Tibial nerve (tissue), 4 donors: Measurements from ENCODE around the gene LSS. TPM values are rescaled to one million over a fixed set of nuclear protein-coding genes. Genes with fewer than 3 reads are reported as not detected.

Experiments
- DNase-seq, 2 donors: peaks; one replicate each; pipeline ENCODE4 v3.0.0-alpha.2; 2019; ENCODE audit warnings: low spot score in 2 of 2
- H3K27ac ChIP-seq, 4 donors: fragments of 200-600 bp; sonication (generic) in 3 of 4; one replicate each; pipeline ENCODE4 v1.5.1; 2017 to 2019; ENCODE audit warnings: mild to moderate bottlenecking in 1 of 4
- H3K27me3 ChIP-seq, 2 donors: fragments of 200-600 bp; sonication (generic) in 1 of 2; one replicate each; pipeline versions ENCODE4 v1.5.1 to v1.6.0; 2017 to 2019
- H3K36me3 ChIP-seq, 3 donors: fragments of 200-600 bp; sonication (generic); one replicate each; pipeline ENCODE4 v1.5.1; 2018 to 2019
- H3K4me1 ChIP-seq, 4 donors: fragments of 200-600 bp; sonication (generic) in 3 of 4; one replicate each; pipeline ENCODE4 v1.5.1; 2017 to 2019
- H3K4me3 ChIP-seq, 4 donors: fragments of 200-600 bp; sonication (generic) in 3 of 4; one replicate each; pipeline ENCODE4 v1.5.1; 2017 to 2019; ENCODE audit warnings: mild to moderate bottlenecking in 1 of 4, moderate library complexity in 1 of 4
- H3K9me3 ChIP-seq, 4 donors: fragments of 200-600 bp; sonication (generic) in 3 of 4; one replicate each; pipeline ENCODE4 v1.5.1; 2017 to 2019
- EP300 ChIP-seq, 2 donors: sonication (generic); formaldehyde crosslinking; IDR thresholded peaks; one replicate each; pipeline ENCODE4 v1.6.1; 2017; ENCODE audit warnings: antibody characterized with exemption in 2 of 2, mild to moderate bottlenecking in 1 of 2
- POLR2A ChIP-seq, 2 donors: fragments of 450-650 bp; IDR thresholded peaks; one replicate each; pipeline ENCODE4 v1.6.1; 2017; ENCODE audit warnings: antibody characterized with exemption in 2 of 2, mild to moderate bottlenecking in 2 of 2, moderate library complexity in 2 of 2
- WGBS, 2 donors: methylation state at CpG; one replicate each; pipeline ENCODE4 v1.1.5; 2018; 5-methylcytosine and 5-hydroxymethylcytosine counted together
- total RNA-seq, 4 donors: library from RNA; depleted of rRNA; stranded (reverse); fragments of >200 nt; gene quantifications; one replicate each; pipeline ENCODE4 v1.1.0, GENCODE V29; 2016
- TF ChIP-seq, protein P1 (sequence below), 5 experiments: fragments of 200-600 bp in 3 of 5; fragments of 450-650 bp in 2 of 5; sonication (generic) in 3 of 5; IDR thresholded peaks; one replicate each; pipeline ENCODE4 v1.5.1; 2016 to 2019; ENCODE audit warnings: antibody characterized with exemption in 5 of 5, mild to moderate bottlenecking in 3 of 5, moderate library complexity in 2 of 5

Gene LSS
- total RNA-seq, 4 donors from 2014 or later, result 69.3 to 132 (median 80.6) TPM

DNA sequence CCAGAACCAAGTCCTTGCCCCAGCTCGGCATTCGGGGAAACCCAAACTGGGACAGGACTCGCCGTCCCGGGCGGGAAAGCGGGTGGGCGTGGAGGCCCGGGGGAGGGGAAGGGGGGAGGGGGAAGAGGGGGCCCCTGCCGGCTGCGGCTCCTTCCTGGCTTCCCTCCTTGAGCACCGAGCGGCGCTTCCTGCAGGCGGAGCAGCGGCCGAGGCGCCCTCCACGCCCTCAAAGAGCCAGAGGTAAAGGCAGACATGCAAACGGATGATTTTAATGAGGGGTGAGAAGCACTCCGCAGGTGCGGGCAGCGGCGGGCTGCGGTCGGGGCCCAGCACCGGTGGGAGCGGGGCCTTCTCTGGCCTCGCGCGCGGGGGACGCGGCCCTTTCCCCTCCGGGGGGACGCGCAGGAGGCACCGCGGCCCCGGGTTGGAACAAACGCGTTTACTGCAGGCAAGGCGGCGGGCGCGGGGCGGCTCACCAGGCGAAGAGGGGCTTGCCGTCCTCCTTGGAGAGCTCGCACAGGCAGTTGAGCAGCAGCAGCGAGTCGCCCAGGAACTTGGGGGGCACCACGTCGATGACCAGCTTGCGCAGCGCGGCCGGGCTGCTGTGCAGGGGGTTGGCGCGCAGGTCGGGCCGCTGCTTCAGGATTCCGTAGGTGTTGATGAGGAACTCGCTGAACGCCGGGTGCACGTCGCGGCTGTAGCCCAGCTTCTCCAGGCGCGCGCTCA is 67.5 kb downstream of the LSS start:
- Histone ChIP-seq H3K9me3 (no peaks in the 10 kb centered on the region), H3K36me3 (peaks cover 0 to 5% (median 0%) of the 10 kb centered on the region in 3 donors), H3K27ac (no peak overlapping the region), H3K4me3 (no peak overlapping the region), H3K4me1 (peaks cover 0 to 15% (median 0%) of the 10 kb centered on the region in 4 donors), H3K27me3 (peaks cover 0 to 12% of the 10 kb centered on the region in 2 donors)
- WGBS, 2 donors, result 72 to 95% methylated on average over 56 to 63 of the region's 72 CpGs
- TF ChIP-seq POLR2A (IDR thresholded peaks at IDR 0.05) (no peak), EP300 (IDR thresholded peaks at IDR 0.05) (no peak)
- TF ChIP-seq, protein P1, sequence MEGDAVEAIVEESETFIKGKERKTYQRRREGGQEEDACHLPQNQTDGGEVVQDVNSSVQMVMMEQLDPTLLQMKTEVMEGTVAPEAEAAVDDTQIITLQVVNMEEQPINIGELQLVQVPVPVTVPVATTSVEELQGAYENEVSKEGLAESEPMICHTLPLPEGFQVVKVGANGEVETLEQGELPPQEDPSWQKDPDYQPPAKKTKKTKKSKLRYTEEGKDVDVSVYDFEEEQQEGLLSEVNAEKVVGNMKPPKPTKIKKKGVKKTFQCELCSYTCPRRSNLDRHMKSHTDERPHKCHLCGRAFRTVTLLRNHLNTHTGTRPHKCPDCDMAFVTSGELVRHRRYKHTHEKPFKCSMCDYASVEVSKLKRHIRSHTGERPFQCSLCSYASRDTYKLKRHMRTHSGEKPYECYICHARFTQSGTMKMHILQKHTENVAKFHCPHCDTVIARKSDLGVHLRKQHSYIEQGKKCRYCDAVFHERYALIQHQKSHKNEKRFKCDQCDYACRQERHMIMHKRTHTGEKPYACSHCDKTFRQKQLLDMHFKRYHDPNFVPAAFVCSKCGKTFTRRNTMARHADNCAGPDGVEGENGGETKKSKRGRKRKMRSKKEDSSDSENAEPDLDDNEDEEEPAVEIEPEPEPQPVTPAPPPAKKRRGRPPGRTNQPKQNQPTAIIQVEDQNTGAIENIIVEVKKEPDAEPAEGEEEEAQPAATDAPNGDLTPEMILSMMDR (IDR thresholded peaks at IDR 0.05), result no peak
- peak in 1 of 2 donors; percentile 5 for DNase-seq

DNA sequence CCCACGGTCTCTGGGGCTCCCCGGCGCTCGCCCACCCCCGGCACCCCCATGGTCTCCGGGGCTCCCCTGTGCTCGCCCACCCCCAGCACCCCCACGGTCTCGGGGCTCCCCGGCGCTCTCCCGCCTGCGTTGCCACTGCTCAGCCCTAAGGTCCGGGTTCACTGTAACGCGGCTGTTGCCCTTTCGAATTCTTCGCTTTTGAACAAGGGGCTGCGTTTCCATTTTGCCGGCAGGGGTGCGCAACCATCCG is 68.0 kb downstream of the LSS start:
- no peak for DNase-seq
- 92 to 95% methylated on average over 22 of the region's 22 CpGs for WGBS, 2 donors
- TF ChIP-seq POLR2A (IDR thresholded peaks at IDR 0.05), result no peak
- TF ChIP-seq, protein P1 (IDR thresholded peaks at IDR 0.05), result no peak
- no peak for TF ChIP-seq EP300 (IDR thresholded peaks at IDR 0.05)
- peaks cover 0 to 15% (median 0%) of the 10 kb centered on the region in 4 donors for H3K4me1 ChIP-seq
- H3K27me3 ChIP-seq, result peaks cover 0 to 12% of the 10 kb centered on the region in 2 donors
- peaks cover 0 to 5% (median 0%) of the 10 kb centered on the region in 3 donors for H3K36me3 ChIP-seq
- H3K4me3 ChIP-seq, result no peak overlapping the region
- no peaks in the 10 kb centered on the region for H3K9me3 ChIP-seq
- H3K27ac ChIP-seq, result no peak overlapping the region

DNA sequence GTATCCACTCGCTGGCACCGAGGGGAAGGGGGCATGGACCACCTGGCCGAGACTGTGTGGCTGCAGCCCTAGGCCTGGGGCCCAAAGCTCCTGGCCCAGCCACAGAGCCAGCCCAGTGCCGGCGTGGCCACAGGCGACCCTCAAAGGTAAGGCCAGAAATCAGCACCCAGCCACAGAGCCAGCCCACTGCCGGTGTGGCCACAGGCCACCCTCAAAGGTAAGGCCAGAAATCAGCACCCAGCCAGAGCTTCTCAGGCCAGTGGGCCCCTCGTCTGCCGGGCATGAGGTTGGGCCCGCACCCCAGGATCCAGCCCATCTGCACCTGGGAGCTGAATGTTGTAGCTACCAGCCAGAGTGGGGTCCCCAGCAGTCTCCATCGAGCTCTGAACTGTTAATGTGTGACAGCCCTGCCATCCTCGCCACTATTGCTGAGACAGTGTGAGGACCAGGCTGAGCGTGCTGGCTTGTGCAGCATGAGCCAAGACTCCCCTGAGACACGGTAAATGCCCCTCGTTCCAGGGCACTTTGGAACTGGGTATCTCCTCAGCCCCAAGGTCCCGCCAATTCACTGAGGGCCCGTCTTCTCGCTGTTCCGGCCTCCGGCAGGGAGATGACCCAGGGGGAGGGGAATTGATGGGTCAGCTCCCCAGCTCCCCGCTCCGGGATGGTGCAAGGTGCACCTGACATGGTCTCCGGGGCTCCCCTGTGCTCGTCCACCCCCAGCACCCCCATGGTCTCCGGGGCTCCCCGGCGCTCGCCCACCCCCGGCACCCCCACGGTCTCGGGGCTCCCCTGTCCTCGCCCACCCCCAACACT is 68.5 kb downstream of the LSS start:
- Histone ChIP-seq H3K4me3 (no peak overlapping the region), H3K4me1 (peaks cover 0 to 15% (median 0%) of the 10 kb centered on the region in 4 donors), H3K36me3 (peaks cover 0 to 5% (median 0%) of the 10 kb centered on the region in 3 donors), H3K27ac (no peak overlapping the region), H3K27me3 (peaks cover 0 to 12% of the 10 kb centered on the region in 2 donors), H3K9me3 (no peaks in the 10 kb centered on the region)
- 94 to 96% methylated on average over 23 to 29 of the region's 32 CpGs for WGBS, 2 donors
- peak in 1 of 2 donors; percentile 10 for DNase-seq
- TF ChIP-seq POLR2A (IDR thresholded peaks at IDR 0.05) (no peak), EP300 (IDR thresholded peaks at IDR 0.05) (no peak)
- TF ChIP-seq, protein P1 (IDR thresholded peaks at IDR 0.05), result no peak

DNA sequence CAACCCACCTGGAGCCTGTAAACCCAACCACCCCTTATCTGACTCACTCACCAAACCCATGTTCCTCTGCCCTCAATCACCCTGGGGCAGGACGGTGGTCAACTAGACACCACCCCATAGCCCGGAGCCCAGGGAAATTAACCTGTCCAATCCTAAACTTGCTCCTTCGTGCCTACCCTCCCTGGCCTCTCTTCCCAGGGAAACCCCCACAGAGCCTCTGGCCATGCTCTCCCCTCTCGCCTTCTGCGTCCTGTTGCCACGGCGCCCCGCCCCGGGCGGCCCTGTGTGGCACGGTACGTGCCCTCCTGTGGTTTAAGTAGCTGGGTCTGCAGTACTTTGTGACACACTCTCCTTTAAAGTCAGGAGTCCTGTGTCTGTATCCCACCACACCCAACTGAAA is 69.2 kb downstream of the LSS start:
- Histone ChIP-seq H3K27me3 (peaks cover 0 to 12% of the 10 kb centered on the region in 2 donors), H3K9me3 (no peaks in the 10 kb centered on the region), H3K36me3 (peaks cover 0 to 5% (median 0%) of the 10 kb centered on the region in 3 donors), H3K4me3 (no peak overlapping the region), H3K27ac (no peak overlapping the region), H3K4me1 (peaks cover 0 to 15% (median 0%) of the 10 kb centered on the region in 4 donors)
- peak in 1 of 2 donors; percentile 7 for DNase-seq
- TF ChIP-seq, protein P1 (IDR thresholded peaks at IDR 0.05), result no peak
- TF ChIP-seq EP300 (IDR thresholded peaks at IDR 0.05) (no peak), POLR2A (IDR thresholded peaks at IDR 0.05) (no peak)
- 87 to 95% methylated on average over 12 of the region's 12 CpGs for WGBS, 2 donors
